Stimulated activated CD4-positive, alpha-beta T cell treated with anti-CD3 and anti-CD28 coated beads, Interleukin-2, amount 100 ng/mL, for 4 hours (primary cell): ENCODE results near the gene NUTM2B.
"Not testable (repeated sequence)": the region's sequence is repeated elsewhere in the genome, so short reads cannot be mapped to it uniquely, and the experiment has no call there.

Source experiments
- DNase-seq: peaks from one replicate; pipeline ENCODE4 v3.0.0-alpha.2; 2020; ENCODE audit warnings: low read depth

NUTM2B gene

DNA sequence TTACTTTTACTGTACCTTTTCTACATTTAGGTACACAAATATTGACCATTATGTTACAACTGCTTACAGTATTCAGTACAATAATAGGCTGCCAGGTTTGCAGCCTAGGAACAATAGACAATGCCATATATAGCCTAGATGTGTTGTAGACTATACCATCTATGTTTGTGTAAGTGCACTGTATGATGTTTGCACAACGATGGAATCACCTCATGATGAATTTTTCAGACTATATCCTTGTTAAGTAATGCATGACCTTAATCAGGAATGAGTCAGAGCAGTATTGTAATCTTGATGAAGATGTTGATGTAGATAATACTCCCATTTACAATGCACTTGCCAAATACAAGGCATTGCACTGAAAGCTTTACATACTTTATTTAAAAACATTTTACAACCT lies 23.6 kb downstream of the NUTM2B start:
- DNase-seq: not testable (repeated sequence)

DNA sequence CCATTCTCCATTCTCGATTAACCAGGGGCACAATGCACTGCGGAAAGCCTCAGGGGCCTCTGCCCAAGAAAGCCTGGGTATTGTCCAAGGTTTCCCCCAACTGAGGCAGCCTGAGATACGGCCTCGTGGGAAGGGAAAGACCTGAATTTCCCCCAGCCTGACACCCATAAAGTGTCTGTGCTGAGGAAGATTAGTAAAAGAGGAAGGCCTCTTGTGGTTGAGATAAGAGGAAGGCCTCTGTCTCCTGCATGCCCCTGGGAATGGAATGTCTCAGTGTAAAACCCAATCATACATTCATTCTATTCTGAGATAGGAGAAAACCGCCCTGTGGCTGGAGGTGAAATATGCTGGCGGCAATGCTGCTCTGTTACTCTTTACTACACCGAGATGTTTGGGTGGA lies 41.8 kb downstream of the NUTM2B start:
- DNase-seq: not testable (repeated sequence)

GRCh38 chr10:79748510-79748909 lies 45.5 kb downstream of the NUTM2B start:
- DNase-seq: not testable (repeated sequence)

DNA sequence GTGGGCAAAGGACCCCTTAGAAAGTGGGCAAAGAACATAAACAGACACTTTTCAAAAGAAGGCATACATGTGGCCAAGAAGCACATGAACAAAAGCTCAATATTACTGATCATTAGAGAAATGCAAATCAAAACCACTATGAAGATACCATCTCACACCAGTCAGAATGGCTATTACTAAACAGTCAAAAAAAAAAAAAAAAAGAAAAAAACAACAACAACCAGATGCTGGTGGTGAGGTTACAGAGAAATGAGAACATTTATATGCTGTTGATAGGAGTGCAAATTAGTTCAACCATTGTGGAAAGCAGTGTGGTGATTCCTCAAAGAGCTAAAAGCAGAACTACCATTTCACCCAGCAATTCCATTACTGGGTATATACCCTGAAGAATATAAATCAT lies 50.6 kb downstream of the NUTM2B start:
- not testable (repeated sequence) for DNase-seq

- DNase-seq: not testable (repeated sequence)
These were observed 55.4 kb downstream of the NUTM2B start for GRCh38 chr10:79758297-79758993.
